WTC11 (cell line): ENCODE measurements around the gene CPOX. TPM values are rescaled to one million over a fixed set of nuclear protein-coding genes. Genes with fewer than 3 reads are reported as not detected.
"Not testable (repeated sequence)": the region's sequence is repeated elsewhere in the genome, so short reads cannot be mapped to it uniquely, and the experiment has no call there.

Experiments used
- ATAC-seq: fragments of 200-7000 bp; cut with Tn5 transposase; 2 replicates; pipeline ENCODE4 v1.10.0; 2021; ENCODE audit warnings: mild to moderate bottlenecking, moderate library complexity
- CTCF ChIA-PET: fragments of 300-600 bp; sonication (Branson Sonifier 250); formaldehyde crosslinking; loops from one replicate; lab custom pipeline; 2021; ENCODE audit warnings: antibody characterized with exemption; lab: Charles Lee
- POLR2A ChIA-PET: fragments of 350-600 bp; sonication (Branson Sonifier 250); formaldehyde crosslinking; loops from one replicate; lab custom pipeline; 2021; ENCODE audit warnings: antibody characterized with exemption; lab: Charles Lee
- DNase-seq: peaks from one replicate; pipeline ENCODE4 v3.0.0; 2021; ENCODE audit warnings: low spot score
- H3K27ac Mint-ChIP-seq: 2 replicates; pipeline ENCODE4 v1.8.0; 2021; ENCODE audit warnings: mixed read lengths
- H3K27me3 Mint-ChIP-seq: 2 replicates; pipeline ENCODE4 v1.8.0; 2021; ENCODE audit warnings: low read depth, mild to moderate bottlenecking, moderate library complexity, mixed read lengths
- H3K36me3 Mint-ChIP-seq: 2 replicates; pipeline ENCODE4 v1.8.0; 2021; ENCODE audit warnings: mixed read lengths
- H3K4me1 Mint-ChIP-seq: 2 replicates; pipeline ENCODE4 v1.8.0; 2022; ENCODE audit warnings: mixed read lengths
- H3K4me3 Mint-ChIP-seq: 2 replicates; pipeline ENCODE4 v1.8.0; 2021; ENCODE audit warnings: mild to moderate bottlenecking, moderate library complexity, mixed read lengths
- H3K9me3 Mint-ChIP-seq: 2 replicates; pipeline ENCODE4 v1.8.0; 2021; ENCODE audit warnings: mixed read lengths
- CREM ChIP-seq: sonication (generic); formaldehyde crosslinking; IDR thresholded peaks from 2 replicates; pipeline ENCODE4 v1.8.1; 2022; ENCODE audit warnings: mild to moderate bottlenecking, missing genetic modification reagents, moderate library complexity
- ESRRA ChIP-seq: sonication (generic); formaldehyde crosslinking; IDR thresholded peaks from 2 replicates; pipeline ENCODE4 v1.8.1; 2022; ENCODE audit warnings: mild to moderate bottlenecking, missing genetic modification reagents, borderline replicate concordance
- KAT7 ChIP-seq: sonication (generic); formaldehyde crosslinking; IDR thresholded peaks from 2 replicates; pipeline ENCODE4 v1.8.1; 2023; ENCODE audit warnings: missing genetic modification reagents, mild to moderate bottlenecking, borderline replicate concordance
- MYBL2 ChIP-seq: sonication (generic); formaldehyde crosslinking; IDR thresholded peaks from 2 replicates; pipeline ENCODE4 v1.8.1; 2023; ENCODE audit warnings: mild to moderate bottlenecking, moderate library complexity, missing genetic modification reagents
- NR2C2 ChIP-seq: sonication (generic); formaldehyde crosslinking; IDR thresholded peaks from 2 replicates; pipeline ENCODE4 v1.8.0; 2022; ENCODE audit warnings: mild to moderate bottlenecking, missing genetic modification reagents
- OVOL2 ChIP-seq: fragments of 250-450 bp; sonication (Bioruptor Pico); IDR thresholded peaks from 2 replicates; pipeline ENCODE4 v1.9.0; 2021; ENCODE audit warnings: mild to moderate bottlenecking, borderline replicate concordance
- RORB ChIP-seq: fragments of 250-450 bp; sonication (Bioruptor Pico); IDR thresholded peaks from 2 replicates; pipeline ENCODE4 v1.9.0; 2021; ENCODE audit warnings: mild to moderate bottlenecking
- SP1 ChIP-seq: sonication (generic); formaldehyde crosslinking; conservative IDR thresholded peaks from 2 replicates; pipeline ENCODE4 v1.8.1; 2022; ENCODE audit warnings: missing genetic modification reagents
- TCF7 ChIP-seq: sonication (generic); formaldehyde crosslinking; IDR thresholded peaks from 2 replicates; pipeline ENCODE4 v1.8.0; 2022; ENCODE audit warnings: mild to moderate bottlenecking, low read depth, missing genetic modification reagents, moderate library complexity
- TEAD1 ChIP-seq: sonication (generic); formaldehyde crosslinking; IDR thresholded peaks from 2 replicates; pipeline ENCODE4 v1.8.0; 2022; ENCODE audit warnings: mild to moderate bottlenecking, missing genetic modification reagents
- ZBTB21 ChIP-seq: sonication (generic); formaldehyde crosslinking; IDR thresholded peaks from 2 replicates; pipeline ENCODE4 v1.8.1; 2023; ENCODE audit warnings: mild to moderate bottlenecking, missing genetic modification reagents, borderline replicate concordance
- ZNF121 ChIP-seq: sonication (generic); formaldehyde crosslinking; IDR thresholded peaks from 2 replicates; pipeline ENCODE4 v1.8.0; 2023; ENCODE audit warnings: missing genetic modification reagents
- ZNF232 ChIP-seq: sonication (generic); formaldehyde crosslinking; IDR thresholded peaks from 2 replicates; pipeline ENCODE4 v1.8.0; 2022; ENCODE audit warnings: mild to moderate bottlenecking, missing genetic modification reagents
- total RNA-seq: library from RNA; stranded (reverse); gene quantifications from 3 replicates; pipeline ENCODE4 v1.2.3, GENCODE V29; 2021
- TF ChIP-seq, protein P1 (sequence below): sonication (generic); formaldehyde crosslinking; IDR thresholded peaks from 2 replicates; pipeline ENCODE4 v1.8.0; 2022; ENCODE audit warnings: mild to moderate bottlenecking, missing genetic modification reagents
- TF ChIP-seq, protein P2 (sequence below): fragments of 250-450 bp; sonication (Bioruptor Pico); IDR thresholded peaks from 2 replicates; pipeline ENCODE4 v1.8.0; 2021; ENCODE audit warnings: mild to moderate bottlenecking
- TF ChIP-seq, protein P3 (sequence below): sonication (generic); formaldehyde crosslinking; IDR thresholded peaks from 2 replicates; pipeline ENCODE4 v1.8.0; 2022; ENCODE audit warnings: mild to moderate bottlenecking, missing genetic modification reagents
- TF ChIP-seq, protein P4 (sequence below): sonication (generic); formaldehyde crosslinking; IDR thresholded peaks from 2 replicates; pipeline ENCODE4 v1.8.0; 2023; ENCODE audit warnings: mild to moderate bottlenecking, missing genetic modification reagents
- TF ChIP-seq, protein P5 (sequence below): sonication (generic); formaldehyde crosslinking; IDR thresholded peaks from 2 replicates; pipeline ENCODE4 v1.8.1; 2023; ENCODE audit warnings: mild to moderate bottlenecking, missing genetic modification reagents
- TF ChIP-seq, protein P6 (sequence below): fragments of 250-450 bp; sonication (Bioruptor Pico); conservative IDR thresholded peaks from 2 replicates; pipeline ENCODE4 v1.9.0; 2021; ENCODE audit warnings: mild to moderate bottlenecking

CPOX gene
- total RNA-seq, 1 experiment from 2014 or later, result 33.4 TPM

DNA sequence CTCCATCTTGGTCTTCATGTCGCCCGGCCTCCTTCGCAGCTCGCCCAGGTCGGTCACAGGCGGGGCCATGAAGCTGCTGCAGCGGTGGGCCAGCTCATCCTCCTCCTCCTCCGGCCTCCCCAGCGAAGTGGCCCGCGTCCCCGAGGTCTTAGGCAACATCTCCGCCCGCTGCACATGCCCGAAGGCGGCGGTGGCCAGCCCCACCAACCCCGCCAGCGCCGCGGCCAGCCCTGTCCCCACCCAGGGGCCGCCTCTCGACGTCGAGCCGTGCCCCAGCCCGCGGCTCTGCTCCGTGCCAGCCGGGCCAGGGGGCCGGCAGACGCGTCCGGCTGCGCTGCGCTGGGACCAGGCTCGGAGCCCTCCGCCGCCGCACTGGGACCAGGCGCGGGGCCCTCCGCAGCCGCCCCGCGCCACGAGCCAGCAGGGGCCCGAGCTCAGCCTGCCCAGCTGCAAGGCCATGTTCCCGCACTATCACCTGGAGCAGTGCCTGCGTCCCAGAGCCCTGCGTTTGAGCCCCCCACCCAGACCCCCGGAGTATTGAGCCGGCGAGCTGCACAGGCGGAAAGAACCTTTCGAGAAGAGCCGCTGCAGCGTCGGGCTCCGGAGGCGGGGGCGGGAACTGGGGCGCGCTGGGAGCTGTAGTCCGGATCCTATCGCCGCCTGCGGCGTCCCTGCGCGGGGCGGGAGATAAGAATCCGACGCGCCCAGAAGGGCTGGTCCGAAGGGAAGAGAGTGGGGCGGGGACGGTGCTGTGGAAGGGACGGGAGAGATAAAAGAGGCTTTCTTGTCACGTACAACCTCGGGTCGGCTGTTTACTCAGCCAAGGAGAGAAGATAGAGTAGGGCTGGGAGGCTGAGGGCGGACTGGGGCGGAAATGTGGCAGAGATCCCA lies at the start of gene CPOX (continued):
- TF ChIP-seq TCF7 (CRISPR knock-in tag), result no peak
- 0 out of 2 replicates have a peak, but pooled peaks have one; percentile 28 for TF ChIP-seq CREM (CRISPR knock-in tag)
- no peak; the same call in 1 of the 2 replicates for TF ChIP-seq KAT7 (CRISPR knock-in tag)
- TF ChIP-seq TEAD1 (CRISPR knock-in tag), result no peak
- no peak for TF ChIP-seq NR2C2 (CRISPR knock-in tag)
- TF ChIP-seq, protein P1, sequence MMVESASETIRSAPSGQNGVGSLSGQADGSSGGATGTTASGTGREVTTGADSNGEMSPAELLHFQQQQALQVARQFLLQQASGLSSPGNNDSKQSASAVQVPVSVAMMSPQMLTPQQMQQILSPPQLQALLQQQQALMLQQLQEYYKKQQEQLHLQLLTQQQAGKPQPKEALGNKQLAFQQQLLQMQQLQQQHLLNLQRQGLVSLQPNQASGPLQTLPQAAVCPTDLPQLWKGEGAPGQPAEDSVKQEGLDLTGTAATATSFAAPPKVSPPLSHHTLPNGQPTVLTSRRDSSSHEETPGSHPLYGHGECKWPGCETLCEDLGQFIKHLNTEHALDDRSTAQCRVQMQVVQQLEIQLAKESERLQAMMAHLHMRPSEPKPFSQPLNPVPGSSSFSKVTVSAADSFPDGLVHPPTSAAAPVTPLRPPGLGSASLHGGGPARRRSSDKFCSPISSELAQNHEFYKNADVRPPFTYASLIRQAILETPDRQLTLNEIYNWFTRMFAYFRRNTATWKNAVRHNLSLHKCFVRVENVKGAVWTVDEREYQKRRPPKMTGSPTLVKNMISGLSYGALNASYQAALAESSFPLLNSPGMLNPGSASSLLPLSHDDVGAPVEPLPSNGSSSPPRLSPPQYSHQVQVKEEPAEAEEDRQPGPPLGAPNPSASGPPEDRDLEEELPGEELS, result peak; percentile 44; the same call in 1 of the 2 replicates
- TF ChIP-seq OVOL2 (CRISPR knock-in tag), result no peak
- TF ChIP-seq, protein P2, sequence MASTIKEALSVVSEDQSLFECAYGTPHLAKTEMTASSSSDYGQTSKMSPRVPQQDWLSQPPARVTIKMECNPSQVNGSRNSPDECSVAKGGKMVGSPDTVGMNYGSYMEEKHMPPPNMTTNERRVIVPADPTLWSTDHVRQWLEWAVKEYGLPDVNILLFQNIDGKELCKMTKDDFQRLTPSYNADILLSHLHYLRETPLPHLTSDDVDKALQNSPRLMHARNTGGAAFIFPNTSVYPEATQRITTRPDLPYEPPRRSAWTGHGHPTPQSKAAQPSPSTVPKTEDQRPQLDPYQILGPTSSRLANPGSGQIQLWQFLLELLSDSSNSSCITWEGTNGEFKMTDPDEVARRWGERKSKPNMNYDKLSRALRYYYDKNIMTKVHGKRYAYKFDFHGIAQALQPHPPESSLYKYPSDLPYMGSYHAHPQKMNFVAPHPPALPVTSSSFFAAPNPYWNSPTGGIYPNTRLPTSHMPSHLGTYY, result no peak
- TF ChIP-seq, protein P3, sequence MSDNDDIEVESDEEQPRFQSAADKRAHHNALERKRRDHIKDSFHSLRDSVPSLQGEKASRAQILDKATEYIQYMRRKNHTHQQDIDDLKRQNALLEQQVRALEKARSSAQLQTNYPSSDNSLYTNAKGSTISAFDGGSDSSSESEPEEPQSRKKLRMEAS, result 0 out of 2 replicates have a peak, but pooled peaks have one; percentile 39
- peak; percentile 89 for TF ChIP-seq SP1 (CRISPR knock-in tag)
- peak; percentile 91 for TF ChIP-seq ZNF232 (CRISPR knock-in tag)
- TF ChIP-seq RORB, result no peak
- TF ChIP-seq, protein P4, sequence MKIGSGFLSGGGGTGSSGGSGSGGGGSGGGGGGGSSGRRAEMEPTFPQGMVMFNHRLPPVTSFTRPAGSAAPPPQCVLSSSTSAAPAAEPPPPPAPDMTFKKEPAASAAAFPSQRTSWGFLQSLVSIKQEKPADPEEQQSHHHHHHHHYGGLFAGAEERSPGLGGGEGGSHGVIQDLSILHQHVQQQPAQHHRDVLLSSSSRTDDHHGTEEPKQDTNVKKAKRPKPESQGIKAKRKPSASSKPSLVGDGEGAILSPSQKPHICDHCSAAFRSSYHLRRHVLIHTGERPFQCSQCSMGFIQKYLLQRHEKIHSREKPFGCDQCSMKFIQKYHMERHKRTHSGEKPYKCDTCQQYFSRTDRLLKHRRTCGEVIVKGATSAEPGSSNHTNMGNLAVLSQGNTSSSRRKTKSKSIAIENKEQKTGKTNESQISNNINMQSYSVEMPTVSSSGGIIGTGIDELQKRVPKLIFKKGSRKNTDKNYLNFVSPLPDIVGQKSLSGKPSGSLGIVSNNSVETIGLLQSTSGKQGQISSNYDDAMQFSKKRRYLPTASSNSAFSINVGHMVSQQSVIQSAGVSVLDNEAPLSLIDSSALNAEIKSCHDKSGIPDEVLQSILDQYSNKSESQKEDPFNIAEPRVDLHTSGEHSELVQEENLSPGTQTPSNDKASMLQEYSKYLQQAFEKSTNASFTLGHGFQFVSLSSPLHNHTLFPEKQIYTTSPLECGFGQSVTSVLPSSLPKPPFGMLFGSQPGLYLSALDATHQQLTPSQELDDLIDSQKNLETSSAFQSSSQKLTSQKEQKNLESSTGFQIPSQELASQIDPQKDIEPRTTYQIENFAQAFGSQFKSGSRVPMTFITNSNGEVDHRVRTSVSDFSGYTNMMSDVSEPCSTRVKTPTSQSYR (CRISPR knock-in tag), result no peak
- TF ChIP-seq ZNF121 (CRISPR knock-in tag), result no peak
- 0 out of 2 replicates have a peak, but pooled peaks have one; percentile 22 for TF ChIP-seq MYBL2
- TF ChIP-seq ZBTB21 (CRISPR knock-in tag), result 0 out of 2 replicates have a peak, but pooled peaks have one; percentile 57
- TF ChIP-seq, protein P5, sequence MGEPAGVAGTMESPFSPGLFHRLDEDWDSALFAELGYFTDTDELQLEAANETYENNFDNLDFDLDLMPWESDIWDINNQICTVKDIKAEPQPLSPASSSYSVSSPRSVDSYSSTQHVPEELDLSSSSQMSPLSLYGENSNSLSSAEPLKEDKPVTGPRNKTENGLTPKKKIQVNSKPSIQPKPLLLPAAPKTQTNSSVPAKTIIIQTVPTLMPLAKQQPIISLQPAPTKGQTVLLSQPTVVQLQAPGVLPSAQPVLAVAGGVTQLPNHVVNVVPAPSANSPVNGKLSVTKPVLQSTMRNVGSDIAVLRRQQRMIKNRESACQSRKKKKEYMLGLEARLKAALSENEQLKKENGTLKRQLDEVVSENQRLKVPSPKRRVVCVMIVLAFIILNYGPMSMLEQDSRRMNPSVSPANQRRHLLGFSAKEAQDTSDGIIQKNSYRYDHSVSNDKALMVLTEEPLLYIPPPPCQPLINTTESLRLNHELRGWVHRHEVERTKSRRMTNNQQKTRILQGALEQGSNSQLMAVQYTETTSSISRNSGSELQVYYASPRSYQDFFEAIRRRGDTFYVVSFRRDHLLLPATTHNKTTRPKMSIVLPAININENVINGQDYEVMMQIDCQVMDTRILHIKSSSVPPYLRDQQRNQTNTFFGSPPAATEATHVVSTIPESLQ (CRISPR knock-in tag), result no peak
- TF ChIP-seq ESRRA (CRISPR knock-in tag), result no peak
- TF ChIP-seq, protein P6, sequence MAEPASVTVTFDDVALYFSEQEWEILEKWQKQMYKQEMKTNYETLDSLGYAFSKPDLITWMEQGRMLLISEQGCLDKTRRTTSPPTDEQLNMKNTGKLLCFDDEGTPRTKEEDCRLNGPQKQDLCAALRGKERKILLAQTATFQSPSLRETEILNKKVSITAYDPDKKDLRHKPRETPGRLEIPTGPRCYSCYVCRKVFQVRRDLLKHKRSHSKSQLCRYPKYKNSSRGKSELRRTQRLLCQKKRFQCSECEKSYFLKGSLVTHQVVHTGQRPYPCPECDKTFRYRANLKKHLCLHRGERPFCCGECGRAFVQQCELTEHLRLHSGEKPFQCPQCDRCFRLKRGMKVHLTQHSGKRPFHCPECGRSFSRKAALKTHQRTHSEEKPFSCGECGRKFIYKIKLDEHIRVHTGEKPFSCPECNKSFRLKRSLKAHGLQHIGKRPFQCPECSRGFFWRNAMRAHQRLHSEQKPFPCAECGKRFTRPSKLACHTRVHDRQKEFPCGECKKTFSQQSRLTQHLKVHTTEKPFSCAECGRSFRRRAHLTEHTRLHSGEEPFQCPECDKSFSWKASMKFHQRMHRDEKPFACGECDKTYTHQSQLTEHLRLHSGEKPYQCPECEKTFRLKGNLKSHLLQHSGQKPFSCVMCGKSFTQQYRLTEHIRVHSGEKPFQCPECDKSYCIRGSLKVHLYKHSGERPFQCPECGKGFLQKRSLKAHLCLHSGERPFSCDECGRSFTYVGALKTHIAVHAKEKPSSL, result no peak

DNA sequence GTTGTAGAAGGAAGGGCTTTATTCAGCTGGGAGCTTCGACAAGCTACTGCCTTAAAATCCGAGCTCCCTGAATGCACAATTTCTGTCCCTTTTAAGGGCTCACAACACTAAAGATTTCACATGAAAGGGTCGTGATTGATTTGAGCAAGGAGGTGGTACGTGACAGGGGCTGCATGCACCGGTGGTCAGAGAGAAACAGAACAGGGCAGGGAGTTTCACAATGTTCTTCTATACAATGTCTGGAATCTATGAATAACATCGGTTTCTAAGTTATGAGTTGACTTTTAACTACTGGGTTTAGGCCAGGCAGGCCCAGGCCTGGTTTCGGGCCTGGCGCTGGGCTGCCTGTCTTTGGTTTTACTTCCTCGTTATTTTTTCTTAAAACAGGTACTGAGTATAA lies 49.4 kb upstream of the CPOX start:
- H3K4me1 Mint-ChIP-seq, H3K36me3 Mint-ChIP-seq, H3K9me3 Mint-ChIP-seq, DNase-seq, H3K4me3 Mint-ChIP-seq, POLR2A ChIA-PET, H3K27ac Mint-ChIP-seq, H3K27me3 Mint-ChIP-seq, ATAC-seq: not testable (repeated sequence)
- CTCF ChIA-PET, result interaction anchor here (0.7 to 2.7 kb wide), 3 partner anchors 14 to 41 kb away, joined by 4 to 13 read pairs (median 6); no protein-coding TSS in a partner anchor

DNA sequence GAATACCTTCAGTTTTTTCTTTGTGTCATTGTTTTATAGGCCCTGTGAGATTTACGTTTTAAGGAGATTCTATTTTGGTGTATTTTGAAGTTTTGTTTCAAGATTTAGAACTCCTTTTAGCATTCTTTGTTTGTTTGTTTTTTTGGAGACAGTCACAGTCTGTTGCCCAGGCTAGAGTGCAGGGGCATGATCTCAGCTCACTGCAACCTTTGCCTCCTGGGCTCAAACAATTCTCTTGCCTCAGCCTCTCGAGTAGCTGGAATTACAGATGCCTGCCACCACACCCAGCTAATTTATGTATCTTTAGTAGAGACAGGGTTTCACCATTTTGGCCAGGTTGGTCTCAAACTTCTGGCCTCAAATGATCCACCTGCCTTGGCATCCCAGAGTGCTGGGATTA lies 48.3 kb upstream of the CPOX start:
- H3K27me3 Mint-ChIP-seq, ATAC-seq, H3K27ac Mint-ChIP-seq, H3K9me3 Mint-ChIP-seq, H3K36me3 Mint-ChIP-seq, POLR2A ChIA-PET, H3K4me3 Mint-ChIP-seq, H3K4me1 Mint-ChIP-seq, DNase-seq: not testable (repeated sequence)
- CTCF ChIA-PET, result interaction anchor here (2.3 to 2.7 kb wide), 2 partner anchors 16 to 40 kb away, joined by 6 to 13 read pairs; no protein-coding TSS in a partner anchor

DNA sequence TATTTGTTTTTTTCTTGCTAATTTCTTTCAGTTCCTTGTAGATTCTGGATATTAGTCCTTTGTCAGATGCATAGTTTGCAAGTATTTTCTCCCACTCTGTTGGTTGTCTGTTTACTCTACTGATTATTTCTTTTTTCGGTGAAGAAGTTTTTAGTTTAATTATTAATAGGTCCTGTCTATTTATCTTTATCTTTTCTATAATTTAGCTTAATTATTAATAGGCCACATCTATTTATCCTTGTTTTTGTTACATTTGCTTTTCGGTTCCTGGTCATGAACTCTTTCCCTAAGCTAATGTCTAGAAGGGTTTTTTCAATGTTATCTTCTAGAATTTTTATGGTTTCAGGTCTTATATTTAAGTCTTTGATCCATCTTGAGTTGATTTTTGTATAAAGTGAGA lies 45.1 kb upstream of the CPOX start:
- H3K27ac Mint-ChIP-seq, ATAC-seq, POLR2A ChIA-PET, DNase-seq, H3K36me3 Mint-ChIP-seq, CTCF ChIA-PET, H3K4me1 Mint-ChIP-seq, H3K4me3 Mint-ChIP-seq, H3K9me3 Mint-ChIP-seq, H3K27me3 Mint-ChIP-seq: not testable (repeated sequence)
